AG20443 (cell line): ENCODE measurements around the gene ANXA4.
"Not testable (repeated sequence)": the region's sequence is repeated elsewhere in the genome, so short reads cannot be mapped to it uniquely, and the experiment has no call there.

Source experiments
- DNase-seq: peaks from one replicate; pipeline ENCODE4 v3.0.0; 2012; ENCODE audit warnings: low spot score, mixed read lengths

The ANXA4 gene

DNA sequence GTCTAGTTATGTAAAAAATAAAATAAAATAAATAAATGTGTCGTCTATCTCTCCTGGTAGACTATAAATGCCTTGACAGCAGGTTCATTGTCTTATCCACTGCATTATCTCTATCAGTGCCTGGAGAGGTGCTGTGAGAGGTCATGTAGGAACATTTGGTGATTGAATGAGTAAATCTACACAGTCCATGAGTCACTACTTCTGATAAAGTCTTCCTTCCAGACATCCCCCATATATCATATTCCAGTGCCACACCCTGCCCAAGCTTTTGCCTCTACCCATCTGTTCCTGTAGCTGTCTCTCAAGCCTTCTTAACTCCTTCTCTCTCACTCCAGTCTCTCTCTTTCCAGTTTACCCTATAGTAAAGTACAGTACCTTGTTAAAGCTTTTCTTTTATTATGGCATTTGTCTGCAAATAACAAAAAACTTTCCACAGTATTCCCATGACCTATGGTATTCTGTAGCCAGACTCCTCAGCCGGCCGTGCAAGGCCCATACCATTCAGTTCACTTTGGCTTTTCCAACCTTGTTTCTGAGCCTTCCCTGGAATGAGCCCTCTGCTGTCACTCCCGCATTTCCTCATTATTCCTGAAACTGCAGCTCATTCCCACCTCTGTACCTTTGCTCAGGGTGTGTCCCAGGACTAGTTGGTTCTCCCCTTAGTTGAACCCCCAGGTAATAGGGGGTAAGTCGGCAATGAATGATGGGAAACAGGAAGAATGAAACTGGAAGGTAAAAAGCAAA, 37.5 kb downstream of the ANXA4 start:
- no peak for DNase-seq

DNA sequence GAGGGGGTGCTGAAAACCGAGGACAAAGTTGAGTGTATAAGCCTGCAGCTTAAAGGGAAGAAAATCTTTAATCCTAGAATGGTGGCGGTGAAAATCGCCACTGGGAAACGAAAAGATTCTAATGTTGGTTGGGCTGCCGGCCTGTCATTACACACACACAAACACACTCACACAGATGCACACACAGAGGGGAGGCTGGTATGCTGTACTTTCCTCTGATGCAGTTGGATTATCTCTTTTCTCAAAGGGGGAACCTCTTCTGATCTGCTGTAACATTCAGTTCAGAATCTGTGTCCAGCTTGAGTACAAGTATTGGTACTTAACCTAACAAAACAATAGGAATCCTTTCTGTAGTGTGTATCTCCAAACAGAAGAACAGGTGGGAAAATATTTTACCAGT, 39.0 kb downstream of the ANXA4 start:
- no peak for DNase-seq

DNA sequence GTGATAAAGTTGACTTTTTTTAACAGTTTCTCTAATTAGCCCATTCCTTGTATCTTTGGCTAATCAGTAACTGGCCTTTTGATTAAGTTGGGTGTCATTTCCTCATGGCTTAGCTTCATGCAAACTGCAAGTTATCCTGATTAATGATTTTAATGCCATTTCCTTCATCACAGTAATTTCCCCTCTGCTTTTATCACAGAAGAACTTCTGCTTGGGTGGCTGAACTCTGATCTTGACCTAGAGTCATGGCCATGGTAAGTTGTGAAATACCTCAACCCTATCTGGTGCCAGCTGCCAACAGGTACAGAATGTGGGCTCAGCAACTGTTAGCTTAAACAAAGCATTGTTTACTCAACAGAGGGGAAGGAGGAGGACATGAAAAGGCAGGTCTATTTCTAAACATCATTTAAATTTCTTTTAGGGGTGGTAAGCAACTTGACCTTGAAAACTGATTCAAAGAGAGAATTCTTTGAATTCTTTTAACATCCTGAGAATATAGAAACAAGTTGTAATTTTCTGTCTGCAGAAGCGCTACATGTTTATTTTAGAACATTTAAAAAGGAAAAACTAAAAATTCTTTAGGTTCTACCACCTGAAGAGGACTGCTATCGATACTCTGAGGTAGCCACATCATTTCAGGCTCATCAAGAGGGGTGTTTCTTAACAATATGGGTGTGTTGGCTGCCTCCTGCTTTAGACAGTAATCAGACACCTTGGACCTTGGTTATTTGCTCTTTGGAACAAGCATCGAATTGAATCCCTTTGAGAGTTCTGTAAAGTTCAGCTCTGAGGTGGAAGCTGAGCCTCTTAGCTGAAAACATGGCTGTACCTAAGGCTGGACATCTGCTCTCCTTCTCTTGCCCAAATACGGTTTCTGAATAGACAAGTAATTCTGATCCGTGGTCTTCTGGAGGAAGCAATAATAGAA, 39.7 kb downstream of the ANXA4 start:
- DNase-seq: no peak

DNA sequence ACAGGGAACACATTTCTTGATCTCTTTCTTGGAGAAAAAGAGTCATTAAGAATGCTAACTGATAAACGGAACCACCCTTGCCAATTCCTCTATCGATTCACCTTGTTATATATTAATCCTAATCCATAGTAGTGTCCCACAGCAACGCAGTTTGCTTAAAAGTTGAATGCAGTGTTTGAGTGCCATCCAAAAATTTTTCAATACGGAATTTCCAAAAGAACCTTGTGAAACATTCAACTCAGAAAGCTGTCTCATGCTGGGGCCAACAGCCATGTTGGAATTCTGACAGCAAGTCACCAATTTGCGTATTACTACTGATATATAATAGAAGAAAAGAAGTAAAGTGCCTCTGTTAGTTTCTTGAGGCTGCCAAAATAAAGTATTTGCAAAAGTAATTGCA, 42.3 kb downstream of the ANXA4 start:
- no peak for DNase-seq

DNA sequence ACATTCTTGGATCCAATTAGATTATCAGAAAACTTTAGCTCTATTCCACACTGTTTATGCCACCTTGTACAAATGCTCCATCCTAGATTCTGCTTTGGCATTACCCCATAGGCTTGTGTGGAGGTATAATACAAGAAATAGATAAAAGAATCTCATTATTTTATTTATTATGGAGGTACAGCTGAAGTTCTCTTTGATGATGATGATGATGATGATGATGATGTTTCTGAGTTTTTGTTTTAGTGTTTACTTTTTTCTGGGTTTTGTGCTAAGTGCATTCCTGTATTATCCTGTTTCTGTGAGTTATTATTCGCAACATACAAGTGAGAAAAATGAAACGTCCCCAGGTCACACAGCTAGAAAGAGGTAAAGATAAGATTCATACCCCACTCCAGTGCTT, 43.4 kb downstream of the ANXA4 start:
- DNase-seq: no peak

DNA sequence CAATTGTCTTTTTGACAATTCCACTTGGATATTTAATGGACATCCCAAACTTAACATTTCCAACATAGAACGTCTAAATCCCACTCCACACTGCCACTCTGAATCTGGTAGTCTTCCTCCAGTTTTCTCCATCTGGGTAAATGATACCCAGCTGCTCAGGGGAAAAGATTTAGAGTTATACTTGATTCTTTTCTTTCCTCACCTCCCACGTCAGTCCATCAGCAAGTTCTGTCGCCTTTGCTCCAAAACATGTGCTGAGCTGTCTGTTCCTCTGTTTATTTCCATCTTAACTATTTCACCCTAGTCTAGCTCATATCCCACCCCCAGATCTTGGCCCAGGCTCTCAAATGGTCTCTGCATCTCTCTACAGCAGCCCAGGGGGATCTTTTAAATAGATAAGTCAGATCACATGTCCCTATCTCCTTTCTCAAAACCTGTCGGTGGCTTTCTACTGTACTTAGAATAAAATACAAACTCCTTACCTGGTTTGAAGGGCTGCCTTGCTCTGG, 44.2 kb downstream of the ANXA4 start:
- no peak for DNase-seq

DNA sequence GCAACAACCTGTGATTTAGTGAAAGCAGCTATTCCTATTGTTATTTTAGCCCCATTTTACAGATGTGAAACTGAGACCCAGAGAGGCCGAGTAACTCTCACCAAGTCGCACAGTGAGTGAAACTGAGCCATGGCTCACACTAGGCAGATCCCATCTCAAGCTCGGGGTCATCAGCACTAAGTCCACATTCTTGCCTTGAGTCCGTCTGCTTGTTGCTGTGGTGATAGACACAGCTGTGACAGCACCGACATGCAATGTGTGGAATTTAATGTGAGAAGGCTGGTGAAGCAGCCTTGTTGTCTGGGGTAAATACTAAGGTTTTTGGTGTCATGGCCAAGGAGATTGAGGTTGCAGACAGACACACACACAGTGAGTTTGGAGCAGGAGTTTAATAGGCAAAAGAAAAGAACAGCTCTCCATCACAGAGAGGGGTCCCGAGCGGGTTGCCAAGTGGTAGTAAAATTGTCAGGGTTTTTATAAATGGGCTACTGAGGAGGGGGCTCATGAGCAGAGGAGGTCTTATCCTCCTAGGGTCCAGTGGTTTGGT, 47.3 kb downstream of the ANXA4 start:
- DNase-seq: peak; percentile 91

DNA sequence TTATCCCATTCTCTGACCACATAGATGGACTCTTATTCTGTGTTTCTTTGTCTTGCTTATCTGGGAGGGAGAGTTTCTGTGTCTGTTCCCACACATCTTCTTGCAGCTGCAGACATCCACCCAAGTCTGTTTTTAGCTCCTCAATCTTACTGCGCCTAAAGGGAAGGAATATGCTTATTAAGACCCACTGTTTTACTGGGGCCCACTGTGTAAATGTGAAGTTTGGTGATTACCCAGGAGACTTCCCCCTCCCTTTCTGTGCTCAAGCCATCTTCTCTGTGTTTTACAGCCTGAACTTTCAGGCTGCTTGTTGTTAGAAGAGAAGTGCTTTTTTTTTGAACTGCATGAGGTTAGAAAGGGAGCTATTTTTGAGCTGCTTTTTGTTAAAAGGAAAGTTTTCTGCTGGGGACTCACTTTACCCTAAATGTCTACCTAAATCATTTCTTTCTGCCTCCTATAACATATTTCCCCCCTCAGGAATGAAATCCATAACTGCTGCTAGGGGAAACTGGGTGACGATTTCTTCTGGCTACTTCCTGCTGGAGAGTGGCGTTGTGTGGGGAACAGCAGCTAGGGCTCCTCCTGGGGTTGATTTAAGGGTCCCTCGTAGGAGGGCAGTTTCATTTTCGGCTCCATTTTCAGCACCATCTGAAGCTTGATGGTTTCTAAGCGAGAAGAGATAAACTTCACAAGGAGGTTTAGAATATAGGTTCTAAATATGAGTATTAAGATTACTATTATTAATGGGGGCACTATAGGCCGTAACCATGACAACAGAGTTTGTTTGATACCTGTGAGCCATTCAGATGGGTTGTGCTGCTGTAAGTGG, 48.1 kb downstream of the ANXA4 start:
- DNase-seq: no peak

DNA sequence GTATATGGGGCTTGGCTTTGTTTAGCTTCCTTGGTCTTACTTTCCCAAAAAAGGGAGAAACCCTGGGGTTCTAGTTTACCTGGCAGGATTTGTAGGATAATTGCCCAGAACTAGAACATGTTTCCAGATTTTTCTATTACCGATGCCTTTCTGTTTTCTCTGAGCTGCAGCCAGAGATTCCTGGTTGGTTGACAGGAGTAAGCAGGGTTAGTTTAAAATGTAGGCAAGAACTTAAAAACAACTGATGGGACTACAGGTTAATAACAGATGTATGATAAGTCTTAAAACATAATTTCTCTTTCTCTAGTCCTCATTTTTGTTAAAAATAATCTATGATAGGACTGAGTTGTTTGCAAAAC, 48.6 kb downstream of the ANXA4 start:
- no peak for DNase-seq

DNA sequence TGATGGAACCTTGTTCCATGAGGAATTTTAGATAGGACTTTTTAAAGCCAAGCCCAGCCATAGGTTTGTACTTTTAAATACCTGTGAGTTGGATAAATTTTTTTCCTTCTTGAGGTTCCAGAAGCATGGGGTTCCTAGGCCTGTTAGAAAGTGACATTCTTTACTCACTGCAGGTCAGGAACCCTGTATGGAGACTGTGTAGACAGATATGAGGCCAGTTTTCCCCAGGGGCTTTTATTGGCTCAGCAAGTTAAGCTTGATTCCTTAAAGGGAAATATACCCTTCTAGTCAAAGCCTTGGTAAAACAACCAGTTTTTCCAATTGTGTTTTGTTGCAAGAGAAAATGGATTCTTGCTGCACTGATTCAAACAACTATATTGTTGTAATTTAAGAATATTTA, 49.1 kb downstream of the ANXA4 start:
- no peak for DNase-seq

DNA sequence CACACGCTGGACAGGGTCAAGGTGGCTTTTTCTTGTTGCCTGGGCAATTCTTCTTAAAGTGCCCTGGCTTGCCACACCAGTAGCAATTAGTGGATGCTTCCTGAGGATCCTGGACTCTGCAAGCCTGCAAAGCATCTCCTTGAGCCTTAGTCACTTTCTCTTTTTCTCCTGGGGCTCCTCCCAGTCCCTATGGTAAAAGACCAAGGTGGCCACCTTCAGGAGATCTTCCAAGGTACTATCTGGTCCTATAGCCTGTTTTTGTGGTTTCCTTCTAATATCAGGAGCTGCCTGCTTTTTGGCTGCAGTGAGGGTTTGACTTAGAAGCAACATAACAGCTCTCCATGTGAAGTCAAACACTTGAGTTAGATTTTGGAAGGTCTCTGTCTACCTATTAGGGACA, 54.2 kb downstream of the ANXA4 start:
- DNase-seq: no peak

DNA sequence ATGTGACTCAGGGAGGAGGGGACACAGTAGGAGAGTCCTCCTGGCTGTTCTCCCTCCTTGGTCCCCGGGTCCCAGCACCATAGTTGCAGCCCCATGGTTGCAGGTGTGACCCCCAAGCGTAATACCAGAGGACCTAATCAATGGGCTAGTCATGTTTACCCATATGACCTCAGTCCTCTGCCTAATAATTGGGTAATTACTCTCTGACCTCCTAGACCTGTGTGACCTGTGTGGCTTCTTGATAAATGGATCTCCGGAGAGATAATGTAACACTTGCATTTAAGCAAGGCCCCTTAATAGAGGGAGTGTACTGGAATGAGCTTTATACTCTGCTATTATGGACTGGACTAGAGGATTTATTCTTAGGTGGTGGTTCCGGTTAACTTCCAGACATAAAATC, 55.3 kb downstream of the ANXA4 start:
- no peak for DNase-seq

DNA sequence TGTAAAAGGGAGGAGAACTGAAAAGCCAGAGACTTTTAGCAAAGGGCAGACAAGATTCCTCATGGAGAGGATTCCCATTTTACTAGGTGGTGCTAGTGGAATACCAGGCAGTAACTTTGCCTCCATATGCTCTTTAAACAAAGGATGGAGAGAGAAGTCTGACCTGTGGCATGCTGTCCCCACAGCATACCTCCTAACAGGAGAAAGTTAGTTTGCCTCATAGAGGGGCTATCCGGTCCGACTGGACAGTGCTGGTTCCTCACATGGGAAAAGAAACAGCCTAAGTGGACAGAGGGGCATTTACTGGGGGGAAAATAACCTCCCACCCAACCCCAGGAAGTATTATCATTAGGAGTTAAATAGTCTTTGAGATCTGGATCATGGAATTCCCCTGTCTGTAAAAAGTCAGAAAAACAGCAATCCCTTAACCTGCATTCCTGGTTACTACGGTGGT, 55.9 kb downstream of the ANXA4 start:
- DNase-seq: peak; percentile 38

DNA sequence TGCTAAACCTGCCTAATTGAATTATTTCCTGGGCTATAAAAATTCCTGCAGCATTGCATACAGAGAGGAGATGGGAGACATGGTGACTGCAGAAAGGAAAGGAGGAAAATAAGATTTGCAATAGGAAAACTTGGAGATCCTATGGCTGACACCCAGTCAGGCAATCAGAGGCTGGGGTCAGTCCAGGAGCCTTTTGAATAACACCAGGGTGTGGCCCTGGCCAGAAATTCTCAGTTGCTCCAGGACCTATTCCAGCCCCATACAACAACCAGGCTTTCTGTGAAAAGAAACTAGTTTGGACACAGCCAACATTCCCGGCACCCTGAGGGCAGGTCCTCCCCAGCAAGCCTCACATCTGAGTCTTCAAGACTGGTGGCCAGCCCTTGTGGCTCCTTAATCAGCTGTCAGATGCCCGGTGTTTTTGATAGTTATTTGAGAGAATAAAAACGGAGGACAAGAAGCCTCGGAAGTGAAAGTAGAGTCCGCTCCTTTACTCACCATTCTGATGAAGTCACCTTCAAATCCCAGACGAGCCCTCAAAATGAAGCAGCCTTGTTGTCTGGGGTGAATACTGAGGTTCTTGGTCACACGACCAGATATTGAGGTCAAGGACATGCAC, 56.5 kb downstream of the ANXA4 start:
- DNase-seq: peak; percentile 48

DNA sequence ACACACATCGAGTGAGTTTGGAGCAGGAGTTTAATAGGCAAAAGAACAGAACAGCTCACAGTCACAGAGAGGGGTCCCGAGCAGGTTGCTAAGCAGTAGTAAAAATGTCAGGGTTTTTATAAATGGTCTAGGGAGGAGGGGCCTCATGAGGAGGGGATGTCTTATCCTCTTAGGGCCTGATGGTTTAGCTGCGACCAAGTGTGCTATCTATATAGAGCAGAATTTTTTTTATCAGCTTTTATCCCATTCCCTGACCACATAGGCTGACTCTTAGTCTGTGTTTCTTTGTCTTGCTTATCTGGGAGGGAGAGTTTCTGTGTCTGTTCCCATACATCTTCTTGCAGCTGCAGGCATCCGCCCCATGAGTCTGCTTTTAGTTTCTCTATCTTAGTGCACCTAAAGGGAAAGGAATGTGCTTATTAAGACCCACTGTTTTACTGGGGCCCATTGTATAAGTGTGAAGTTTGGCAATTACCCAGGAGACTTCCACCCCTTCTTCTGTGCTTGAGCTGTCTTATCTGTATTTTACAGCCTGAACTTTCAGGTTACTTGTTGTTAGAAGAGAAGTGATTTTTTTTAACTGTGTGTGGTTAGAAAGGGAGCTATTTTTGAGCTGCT, 57.1 kb downstream of the ANXA4 start:
- no peak for DNase-seq

DNA sequence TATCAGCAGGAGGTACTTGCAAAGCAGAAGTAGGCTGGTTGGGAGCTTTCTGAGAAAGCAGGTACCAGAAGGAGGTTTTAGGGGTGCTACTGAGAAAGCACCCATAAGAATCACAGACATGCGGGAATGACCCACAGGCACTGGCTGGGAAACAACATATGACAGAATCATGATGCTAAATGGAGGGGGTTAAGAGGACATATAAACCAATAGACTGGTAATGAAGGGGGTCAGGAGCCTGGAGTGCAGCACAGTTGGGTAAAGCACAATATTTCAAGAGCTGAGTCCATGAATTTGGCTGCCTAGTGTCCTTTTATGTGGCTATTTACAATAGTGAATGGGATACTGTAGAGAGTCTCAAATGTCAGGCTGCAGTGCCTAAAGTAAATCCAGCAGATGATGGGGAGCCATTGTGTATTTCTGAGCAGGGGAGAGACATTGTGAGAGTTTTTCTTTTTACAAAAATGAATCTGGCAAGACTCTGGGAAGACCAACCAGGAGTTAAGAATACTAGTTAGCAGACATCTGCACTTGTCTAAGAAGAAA, 59.9 kb downstream of the ANXA4 start:
- no peak for DNase-seq

DNA sequence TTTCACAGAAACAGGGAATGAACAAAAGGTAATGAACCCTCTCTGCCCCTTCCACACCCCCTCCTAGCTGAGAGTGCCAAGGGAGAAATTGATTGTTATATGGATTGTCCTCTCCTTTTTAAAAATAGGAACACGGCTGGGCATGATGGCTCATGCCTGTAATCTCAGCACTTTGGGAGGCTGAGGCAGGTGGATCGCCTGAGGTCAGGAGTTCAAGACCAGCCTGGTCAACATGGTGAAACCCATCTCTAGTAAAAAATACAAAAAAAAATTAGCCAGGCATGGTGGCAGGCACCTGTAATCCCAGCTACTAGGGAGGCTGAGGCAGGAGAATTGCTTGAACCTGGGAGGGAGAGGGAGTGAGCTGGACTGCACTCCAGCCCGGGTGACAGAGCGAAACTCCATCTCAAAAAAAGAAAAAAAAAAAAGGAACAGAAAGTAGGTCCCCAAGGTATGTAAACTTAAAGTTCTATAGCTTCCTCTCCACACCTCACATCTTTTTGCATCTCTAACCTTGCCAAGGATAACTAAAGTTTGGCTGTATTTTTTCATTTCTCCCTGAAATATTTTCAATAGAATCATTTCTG, 60.9 kb downstream of the ANXA4 start:
- not testable (repeated sequence) for DNase-seq

DNA sequence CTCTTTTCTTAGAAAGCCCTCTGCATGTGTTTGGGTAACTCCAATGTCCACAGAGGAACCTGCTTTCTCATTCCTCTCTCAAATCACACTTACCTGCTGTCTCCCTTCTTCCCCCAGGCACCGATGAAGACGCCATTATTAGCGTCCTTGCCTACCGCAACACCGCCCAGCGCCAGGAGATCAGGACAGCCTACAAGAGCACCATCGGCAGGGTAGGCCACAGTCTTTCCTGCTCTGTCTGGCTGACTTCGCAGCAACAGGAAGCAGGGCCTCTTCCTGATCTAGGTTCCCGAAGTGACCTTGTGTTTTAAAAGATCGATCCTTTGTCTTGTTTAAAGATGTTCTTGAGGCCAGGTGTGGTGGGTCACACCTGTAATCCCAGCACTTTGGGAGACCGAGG, 62.5 kb downstream of the ANXA4 start:
- no peak for DNase-seq

DNA sequence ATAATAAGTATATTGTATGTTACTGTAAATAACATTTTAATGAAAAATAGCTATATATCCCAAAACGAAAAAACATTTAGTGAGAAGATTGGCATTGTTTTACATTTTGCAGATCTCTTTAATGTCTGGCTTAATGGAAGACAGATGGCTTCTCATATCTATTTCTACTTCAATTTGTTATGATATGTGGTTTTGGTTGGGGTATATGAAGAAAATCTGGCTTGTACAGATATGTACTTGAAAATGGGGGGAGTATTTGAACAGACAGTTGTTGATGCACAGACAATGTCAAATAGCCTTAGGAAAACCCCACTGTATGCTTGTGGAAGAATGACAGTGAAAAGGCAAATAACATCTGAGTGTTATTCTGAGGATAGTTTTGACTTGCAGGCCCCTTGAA, 64.0 kb downstream of the ANXA4 start:
- DNase-seq: no peak

DNA sequence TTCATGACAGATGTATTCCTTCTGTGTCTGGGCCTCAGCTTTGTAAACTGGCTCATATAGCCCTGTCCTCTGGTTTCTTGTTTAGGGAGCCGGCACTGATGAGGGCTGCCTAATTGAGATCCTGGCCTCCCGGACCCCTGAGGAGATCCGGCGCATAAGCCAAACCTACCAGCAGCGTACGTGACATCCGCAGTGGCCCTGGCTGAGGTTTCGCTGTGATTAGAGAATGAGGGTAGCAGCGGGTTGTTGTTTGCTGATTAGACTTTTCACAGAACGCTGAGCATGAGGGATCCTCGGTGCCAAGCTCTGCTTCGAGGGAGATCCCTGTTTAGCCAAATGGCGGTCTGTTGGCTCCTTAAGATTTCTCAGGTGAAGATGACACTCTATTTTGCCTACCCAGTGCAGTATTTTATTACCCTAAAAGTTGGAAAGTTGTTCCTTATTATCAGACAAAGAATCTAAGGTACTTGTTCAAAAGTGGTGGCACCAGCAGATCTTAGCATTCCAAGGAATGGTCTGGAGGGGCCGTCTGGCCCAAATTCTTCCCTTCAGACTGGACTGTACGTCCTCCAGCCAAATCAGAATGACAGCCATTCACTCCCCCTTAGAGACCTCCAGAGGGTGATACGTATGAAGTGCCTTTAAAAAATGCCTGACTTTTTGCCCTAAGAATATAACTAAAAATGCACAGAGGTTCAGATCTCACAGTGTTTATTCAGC, 66.0 kb downstream of the ANXA4 start:
- DNase-seq: no peak
